H1 (cell line): ENCODE data around the gene NRP2. TPM values are rescaled to one million over a fixed set of nuclear protein-coding genes. Genes with fewer than 3 reads are reported as not detected.

Experiments
- KDM5A ChIP-seq: fragments of 200-600 bp; IDR thresholded peaks from 2 replicates; pipeline ENCODE4 v1.7.1; 2012; ENCODE audit warnings: mild to moderate bottlenecking, low read length, inconsistent platforms, mixed read lengths
- SIN3A ChIP-seq, 2 experiments: IDR thresholded peaks in 1 of 2; conservative IDR thresholded peaks in 1 of 2; 2 replicates each; pipeline ENCODE4 v1.6.1; 2011 to 2012; ENCODE audit warnings: low read length in 2 of 2, improper control_type of control experiment in 1 of 2, low read depth in 1 of 2, mild to moderate bottlenecking in 1 of 2
- polyA plus RNA-seq, 7 experiments: library from polyadenylated mRNA; depleted of rRNA in 3 of 7; stranded (reverse) in 5 of 7; unstranded in 2 of 7; fragments of >200 nt in 5 of 7; fragments of 200-250 nt in 2 of 7; gene quantifications; 1 replicate in 5 of 7; 2 replicates in 1 of 7; 4 replicates in 1 of 7; pipeline versions ENCODE4 v1.2.1 to v1.2.3, GENCODE V29; 2011 to 2013; ENCODE audit warnings: missing spikeins in 2 of 7, mixed read lengths in 2 of 7
- total RNA-seq: library from RNA; stranded (reverse); fragmentation: NEBNext Ultra II Directional; extraction: Animal tissue kit (Norgen Biotek cat#: 25700); gene quantifications from 2 replicates; pipeline ENCODE4 v1.2.1, GENCODE V29; 2021

The NRP2 gene
- total and polyA plus RNA-seq, 2 of the 8 experiments (the other 6 are each of a cell fraction or from before 2014, with no cell fraction given), result 32.0 to 37.8 TPM

GRCh38 chr2:205658572-205658971 lies 23.7 kb upstream of the NRP2 start (continued):
- TF ChIP-seq KDM5A, result no peak
- TF ChIP-seq SIN3A (conservative IDR thresholded peaks at IDR 0.05 in 1 of 2, IDR thresholded peaks at IDR 0.05 in 1 of 2; ENCODE audit: low read depth in 1 of 2, low read length in 2 of 2), result no peak
